HG03342 (cell line): ENCODE measurements around the gene ANKRD10.

Source experiments
- ATAC-seq: cut with Tn5 transposase; IDR thresholded peaks from one replicate; pipeline ENCODE4 v1.9.1; 2021; ENCODE audit warnings: mild to moderate bottlenecking, moderate library complexity; ENCODE audit not compliant: unreplicated experiment

ANKRD10 gene

GRCh38 chr13:110834572-110834971, 80.3 kb downstream of the ANKRD10 start:
- ATAC-seq: no peak

GRCh38 chr13:110832531-110832930, 82.3 kb downstream of the ANKRD10 start:
- ATAC-seq: no peak

GRCh38 chr13:110832205-110832479, 82.7 kb downstream of the ANKRD10 start:
- no peak for ATAC-seq

- no peak for ATAC-seq
These were observed 83.2 kb downstream of the ANKRD10 start for GRCh38 chr13:110831437-110832204.

- no peak for ATAC-seq
These were observed 84.0 kb downstream of the ANKRD10 start for GRCh38 chr13:110830800-110831371.

GRCh38 chr13:110830331-110830730, 84.5 kb downstream of the ANKRD10 start:
- ATAC-seq: no peak

GRCh38 chr13:110829486-110829885, 85.4 kb downstream of the ANKRD10 start:
- no peak for ATAC-seq

- no peak for ATAC-seq
These were observed 86.2 kb downstream of the ANKRD10 start for GRCh38 chr13:110828705-110829104.
